ENCODE measurements around the gene ZRSR2.

The ZRSR2 gene

GRCh38 chrX:15864023-15864422 is 73.7 kb downstream of the ZRSR2 start:
- Histone ChIP-seq H3K4me3 (no peak overlapping the region), H3K27ac (no peak overlapping the region), H3K27me3 (no peaks in the 10 kb centered on the region), H3K9me3 (no peaks in the 10 kb centered on the region), H3K4me1 (no peaks in the 10 kb centered on the region), H3K36me3 (no peaks in the 10 kb centered on the region)
- no peak for DNase-seq
- intact Hi-C loops (cut with DNase I; ENCODE audit: low total_unique reads), result no loop called here
- TF ChIP-seq, protein P1, sequence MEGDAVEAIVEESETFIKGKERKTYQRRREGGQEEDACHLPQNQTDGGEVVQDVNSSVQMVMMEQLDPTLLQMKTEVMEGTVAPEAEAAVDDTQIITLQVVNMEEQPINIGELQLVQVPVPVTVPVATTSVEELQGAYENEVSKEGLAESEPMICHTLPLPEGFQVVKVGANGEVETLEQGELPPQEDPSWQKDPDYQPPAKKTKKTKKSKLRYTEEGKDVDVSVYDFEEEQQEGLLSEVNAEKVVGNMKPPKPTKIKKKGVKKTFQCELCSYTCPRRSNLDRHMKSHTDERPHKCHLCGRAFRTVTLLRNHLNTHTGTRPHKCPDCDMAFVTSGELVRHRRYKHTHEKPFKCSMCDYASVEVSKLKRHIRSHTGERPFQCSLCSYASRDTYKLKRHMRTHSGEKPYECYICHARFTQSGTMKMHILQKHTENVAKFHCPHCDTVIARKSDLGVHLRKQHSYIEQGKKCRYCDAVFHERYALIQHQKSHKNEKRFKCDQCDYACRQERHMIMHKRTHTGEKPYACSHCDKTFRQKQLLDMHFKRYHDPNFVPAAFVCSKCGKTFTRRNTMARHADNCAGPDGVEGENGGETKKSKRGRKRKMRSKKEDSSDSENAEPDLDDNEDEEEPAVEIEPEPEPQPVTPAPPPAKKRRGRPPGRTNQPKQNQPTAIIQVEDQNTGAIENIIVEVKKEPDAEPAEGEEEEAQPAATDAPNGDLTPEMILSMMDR (IDR thresholded peaks at IDR 0.05), result no peak

DNA sequence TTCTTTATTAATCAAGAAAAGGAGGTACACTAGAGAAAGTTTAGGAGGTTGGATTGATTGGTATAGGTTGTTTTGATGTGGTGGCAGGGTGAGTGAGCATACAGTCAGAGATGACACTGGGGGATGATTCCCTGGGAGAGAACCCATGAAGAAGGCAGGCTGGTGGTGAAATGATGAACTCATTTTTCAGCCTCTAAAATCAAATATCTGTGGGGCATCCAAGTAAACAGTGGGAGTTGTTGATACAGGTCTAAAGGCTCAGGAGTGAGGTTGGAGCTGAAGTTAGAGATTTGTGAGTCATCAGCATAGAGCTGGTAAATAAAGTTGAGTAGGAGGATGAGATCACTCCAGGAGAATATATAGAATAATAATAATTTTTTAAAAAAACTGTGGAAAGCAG is 74.3 kb downstream of the ZRSR2 start:
- Histone ChIP-seq H3K4me3 (no peak overlapping the region), H3K4me1 (no peaks in the 10 kb centered on the region), H3K9me3 (no peaks in the 10 kb centered on the region), H3K27me3 (no peaks in the 10 kb centered on the region), H3K27ac (no peak overlapping the region), H3K36me3 (no peaks in the 10 kb centered on the region)
- TF ChIP-seq, protein P1 (IDR thresholded peaks at IDR 0.05), result no peak
- intact Hi-C loops (cut with DNase I; ENCODE audit: low total_unique reads), result no loop called here
- no peak for DNase-seq

DNA sequence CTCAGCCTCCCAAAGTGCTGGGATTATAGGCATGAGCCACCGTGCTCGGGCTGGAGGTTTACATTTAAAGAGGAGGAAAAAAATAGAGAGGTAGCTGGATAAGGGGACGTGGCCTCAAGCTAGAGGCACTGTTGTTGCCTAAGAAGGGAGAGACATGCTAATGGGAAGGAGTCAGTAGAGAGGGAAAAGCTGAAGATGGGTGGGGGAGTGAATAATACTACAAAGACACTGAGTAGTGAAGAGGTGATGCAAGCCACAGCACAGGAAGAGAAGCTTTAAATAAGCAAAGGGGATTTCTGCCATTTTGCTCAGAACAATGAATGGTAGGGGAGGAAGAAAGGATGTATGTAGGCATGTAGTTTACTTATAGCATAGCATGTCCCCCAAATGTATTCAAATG is 75.9 kb downstream of the ZRSR2 start:
- Histone ChIP-seq H3K27me3 (no peaks in the 10 kb centered on the region), H3K27ac (no peak overlapping the region), H3K4me1 (no peaks in the 10 kb centered on the region), H3K9me3 (no peaks in the 10 kb centered on the region), H3K36me3 (no peaks in the 10 kb centered on the region), H3K4me3 (no peak overlapping the region)
- TF ChIP-seq, protein P1 (IDR thresholded peaks at IDR 0.05), result no peak
- DNase-seq, result no peak
- intact Hi-C loops (cut with DNase I; ENCODE audit: low total_unique reads), result no loop called here

DNA sequence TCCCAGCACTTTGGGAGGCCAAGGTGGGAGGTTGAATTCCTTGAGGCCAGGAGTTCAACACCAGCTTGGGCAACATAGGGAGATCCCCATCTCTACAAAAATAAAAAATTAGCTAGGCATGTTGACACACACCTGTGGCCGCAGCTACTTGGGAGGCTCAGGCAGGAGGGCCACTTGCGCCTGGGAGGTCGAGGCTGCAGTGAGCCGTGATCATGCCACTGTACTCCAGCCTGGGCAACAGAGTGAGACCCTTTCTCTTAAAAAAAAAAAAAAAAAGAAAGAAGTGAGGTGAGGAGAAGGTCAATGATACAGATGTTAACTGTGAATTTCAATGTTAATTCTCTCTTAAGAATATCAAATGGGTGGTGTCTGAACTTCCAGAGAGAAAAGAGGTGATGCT is 79.4 kb downstream of the ZRSR2 start:
- Histone ChIP-seq H3K36me3 (no peaks in the 10 kb centered on the region), H3K27ac (no peak overlapping the region), H3K4me1 (no peaks in the 10 kb centered on the region), H3K27me3 (no peaks in the 10 kb centered on the region), H3K4me3 (no peak overlapping the region), H3K9me3 (no peaks in the 10 kb centered on the region)
- intact Hi-C loops (cut with DNase I; ENCODE audit: low total_unique reads), result no loop called here
- DNase-seq, result no peak
- TF ChIP-seq, protein P1 (IDR thresholded peaks at IDR 0.05), result no peak

DNA sequence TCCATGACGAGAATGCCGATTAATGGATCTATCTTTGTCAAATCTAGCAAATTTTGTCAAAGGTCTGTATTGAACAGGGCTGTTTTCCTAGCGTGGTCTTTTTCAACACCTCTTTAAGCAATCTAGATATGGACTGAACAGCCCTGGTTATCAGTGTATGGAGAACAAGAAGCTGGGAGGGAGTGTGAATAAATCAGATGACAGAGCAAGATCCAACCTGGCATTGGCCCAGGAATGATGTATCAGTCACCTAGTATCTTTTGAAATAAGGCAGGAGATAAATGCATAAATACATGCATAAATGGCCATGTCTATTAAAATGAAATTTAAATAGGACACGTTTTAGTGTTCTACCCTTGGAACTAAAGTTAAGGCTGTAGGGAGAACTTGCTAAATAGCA is 80.0 kb downstream of the ZRSR2 start:
- DNase-seq, result no peak
- TF ChIP-seq, protein P1 (IDR thresholded peaks at IDR 0.05), result no peak
- H3K4me1 ChIP-seq, result no peaks in the 10 kb centered on the region
- no peaks in the 10 kb centered on the region for H3K9me3 ChIP-seq
- intact Hi-C loops (cut with DNase I; ENCODE audit: low total_unique reads), result no loop called here
- no peak overlapping the region for H3K27ac ChIP-seq
- H3K36me3 ChIP-seq, result no peaks in the 10 kb centered on the region
- no peak overlapping the region for H3K4me3 ChIP-seq
- no peaks in the 10 kb centered on the region for H3K27me3 ChIP-seq
